ENCODE results near the gene LRIT3.
"Not testable (repeated sequence)": the region's sequence is repeated elsewhere in the genome, so short reads cannot be mapped to it uniquely, and the experiment has no call there.

LRIT3 gene

GRCh38 chr4:109859426-109860300 lies 11.8 kb downstream of the LRIT3 start:
- DNase-seq = not testable (repeated sequence)

GRCh38 chr4:109861271-109861670 lies 13.4 kb downstream of the LRIT3 start:
- DNase-seq = no peak

- DNase-seq = no peak
Measured at GRCh38 chr4:109861916-109862511, 14.1 kb downstream of the LRIT3 start.

- DNase-seq = no peak
Measured at GRCh38 chr4:109864134-109864533, 16.2 kb downstream of the LRIT3 start.

GRCh38 chr4:109870061-109870460 lies 22.2 kb downstream of the LRIT3 start:
- no peak for DNase-seq

- DNase-seq = no peak
Measured at GRCh38 chr4:109872065-109872464, 24.2 kb downstream of the LRIT3 start.

- DNase-seq = no peak
Measured at GRCh38 chr4:109872950-109873656, 25.2 kb downstream of the LRIT3 start.

- no peak for DNase-seq
Measured at GRCh38 chr4:109873791-109874514, 26.0 kb downstream of the LRIT3 start.

- no peak for DNase-seq
Measured at GRCh38 chr4:109875106-109875505, 27.2 kb downstream of the LRIT3 start.

- DNase-seq = not testable (repeated sequence)
Measured at GRCh38 chr4:109875553-109875952, 27.6 kb downstream of the LRIT3 start.

- no peak for DNase-seq
Measured at GRCh38 chr4:109876634-109877265, 28.8 kb downstream of the LRIT3 start.

- DNase-seq = no peak
Measured at GRCh38 chr4:109877400-109877799, 29.5 kb downstream of the LRIT3 start.

- no peak for DNase-seq
Measured at GRCh38 chr4:109878355-109878754, 30.4 kb downstream of the LRIT3 start.

GRCh38 chr4:109879081-109879480 lies 31.2 kb downstream of the LRIT3 start:
- no peak for DNase-seq

GRCh38 chr4:109879636-109880314 lies 31.9 kb downstream of the LRIT3 start:
- DNase-seq = no peak

- no peak for DNase-seq
Measured at GRCh38 chr4:109886303-109886702, 38.4 kb downstream of the LRIT3 start.

GRCh38 chr4:109887071-109887470 lies 39.2 kb downstream of the LRIT3 start:
- DNase-seq = no peak

GRCh38 chr4:109890076-109890475 lies 42.2 kb downstream of the LRIT3 start:
- DNase-seq = no peak

- no peak for DNase-seq
Measured at GRCh38 chr4:109902559-109903251, 54.8 kb downstream of the LRIT3 start.

- DNase-seq = no peak
Measured at GRCh38 chr4:109908731-109909130, 60.8 kb downstream of the LRIT3 start.

- DNase-seq = no peak
Measured at GRCh38 chr4:109910256-109910655, 62.3 kb downstream of the LRIT3 start.
